Breast epithelium (tissue), 3 donors: ENCODE data around the gene OTUD1.

Source experiments
- POLR2A ChIP-seq: fragments of 450-650 bp; IDR thresholded peaks from one replicate; pipeline ENCODE4 v1.6.1; 2016; ENCODE audit warnings: antibody characterized with exemption, mild to moderate bottlenecking, moderate library complexity
- TF ChIP-seq, protein P1 (sequence below), 3 donors: fragments of 450-650 bp; IDR thresholded peaks; one replicate each; pipeline ENCODE4 v1.5.1; 2016 to 2017; ENCODE audit warnings: antibody characterized with exemption in 3 of 3, mild to moderate bottlenecking in 3 of 3, moderate library complexity in 3 of 3

- TF ChIP-seq POLR2A, result no peak
- TF ChIP-seq, protein P1, sequence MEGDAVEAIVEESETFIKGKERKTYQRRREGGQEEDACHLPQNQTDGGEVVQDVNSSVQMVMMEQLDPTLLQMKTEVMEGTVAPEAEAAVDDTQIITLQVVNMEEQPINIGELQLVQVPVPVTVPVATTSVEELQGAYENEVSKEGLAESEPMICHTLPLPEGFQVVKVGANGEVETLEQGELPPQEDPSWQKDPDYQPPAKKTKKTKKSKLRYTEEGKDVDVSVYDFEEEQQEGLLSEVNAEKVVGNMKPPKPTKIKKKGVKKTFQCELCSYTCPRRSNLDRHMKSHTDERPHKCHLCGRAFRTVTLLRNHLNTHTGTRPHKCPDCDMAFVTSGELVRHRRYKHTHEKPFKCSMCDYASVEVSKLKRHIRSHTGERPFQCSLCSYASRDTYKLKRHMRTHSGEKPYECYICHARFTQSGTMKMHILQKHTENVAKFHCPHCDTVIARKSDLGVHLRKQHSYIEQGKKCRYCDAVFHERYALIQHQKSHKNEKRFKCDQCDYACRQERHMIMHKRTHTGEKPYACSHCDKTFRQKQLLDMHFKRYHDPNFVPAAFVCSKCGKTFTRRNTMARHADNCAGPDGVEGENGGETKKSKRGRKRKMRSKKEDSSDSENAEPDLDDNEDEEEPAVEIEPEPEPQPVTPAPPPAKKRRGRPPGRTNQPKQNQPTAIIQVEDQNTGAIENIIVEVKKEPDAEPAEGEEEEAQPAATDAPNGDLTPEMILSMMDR (IDR thresholded peaks at IDR 0.05), result no peak
These were observed 10.1 kb downstream of the OTUD1 start for GRCh38 chr10:23448802-23449570.
